Spinal cord (tissue), 10 donors: ENCODE results near the gene MACROD2. TPM values are rescaled to one million over a fixed set of nuclear protein-coding genes. Genes with fewer than 3 reads are reported as not detected.

ENCODE experiments used
- DNase-seq, 6 donors: peaks; one replicate each; pipeline versions ENCODE4 v3.0.0 to v3.0.0-alpha.2; 2013 to 2015; ENCODE audit warnings: low spot score in 6 of 6, low read depth in 4 of 6
- H3K27ac ChIP-seq: one replicate; pipeline ENCODE4 v1.5.1; 2013; ENCODE audit warnings: low read depth, low read length, control low read depth
- H3K27me3 ChIP-seq: one replicate; pipeline ENCODE4 v1.6.1; 2013; ENCODE audit warnings: low read length; ENCODE audit not compliant: control insufficient read depth, insufficient read depth
- H3K36me3 ChIP-seq: one replicate; pipeline ENCODE4 v1.6.1; 2013; ENCODE audit warnings: low read length; ENCODE audit not compliant: control insufficient read depth, insufficient read depth
- H3K4me1 ChIP-seq: one replicate; pipeline ENCODE4 v1.6.1; 2013; ENCODE audit warnings: low read length; ENCODE audit not compliant: control insufficient read depth, insufficient read depth
- H3K4me3 ChIP-seq: one replicate; pipeline ENCODE4 v1.5.1; 2013; ENCODE audit warnings: low read depth, low read length, control low read depth
- H3K9me3 ChIP-seq: one replicate; pipeline ENCODE4 v1.6.1; 2013; ENCODE audit warnings: low read length; ENCODE audit not compliant: control insufficient read depth, insufficient read depth
- WGBS: methylation state at CpG from one replicate; pipeline ENCODE4 v1.1.5; 2013; ENCODE audit warnings: missing lambda C conversion rate; ENCODE audit not compliant: insufficient coverage; 5-methylcytosine and 5-hydroxymethylcytosine counted together
- polyA plus RNA-seq, 2 donors: library from polyadenylated mRNA; unstranded; fragments of 120-200 nt; gene quantifications; one replicate each; pipeline ENCODE4 v1.2.1, GENCODE V29; 2013; ENCODE audit not compliant: insufficient read length in 2 of 2
- total RNA-seq, 2 donors: library from RNA; depleted of rRNA in 1 of 2; stranded (reverse); fragments of 120-200 nt in 1 of 2; fragments of >200 nt in 1 of 2; gene quantifications; one replicate each; pipeline versions ENCODE4 v1.2.3 to v1.2.4, GENCODE V29; 2013 to 2014
- donor health status: healthy.

Gene MACROD2
- total and polyA plus RNA-seq, 4 donors, result 16.2 to 34.0 (median 23.6) TPM

DNA sequence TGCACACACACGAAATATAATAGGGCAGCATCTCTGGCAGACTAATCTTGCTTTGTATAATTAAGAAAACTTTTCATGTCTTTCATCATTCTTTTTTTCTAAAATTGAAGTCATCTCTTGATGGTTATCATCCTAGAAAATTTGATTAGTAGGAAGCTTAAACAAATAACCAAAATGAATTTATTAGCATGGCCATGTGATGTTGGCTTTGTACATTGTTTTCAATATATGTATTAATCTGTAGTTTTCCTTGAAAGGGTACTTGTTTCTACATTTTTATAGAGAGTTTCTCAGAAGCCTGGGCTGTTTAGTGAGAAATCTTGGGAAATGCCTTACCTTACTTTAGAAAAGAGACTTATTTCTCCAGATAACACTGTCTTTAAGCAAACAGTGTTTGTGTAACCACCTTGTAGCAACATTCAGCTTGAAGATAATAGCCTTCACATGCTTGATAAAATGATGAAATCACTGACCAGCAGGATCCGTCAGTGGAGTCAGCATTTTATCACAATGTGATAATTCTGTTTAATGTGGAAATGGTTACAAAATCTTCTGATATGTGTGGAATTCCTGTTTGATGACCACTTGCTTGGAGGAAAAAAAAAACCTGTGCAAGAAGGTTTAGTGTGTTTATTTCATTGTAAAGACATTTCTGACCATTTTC, 147.8 kb downstream of the MACROD2 start:
- no peak overlapping the region for H3K4me3 ChIP-seq
- H3K27ac ChIP-seq, result no peak overlapping the region
- peak in 1 of 6 donors; percentile 4 for DNase-seq
- H3K36me3 ChIP-seq, result no peaks in the 10 kb centered on the region
- H3K4me1 ChIP-seq, result no peaks in the 10 kb centered on the region
- no peaks in the 10 kb centered on the region for H3K9me3 ChIP-seq
- 82% methylated on average over 1 of the region's 2 CpGs for WGBS
- no peaks in the 10 kb centered on the region for H3K27me3 ChIP-seq

DNA sequence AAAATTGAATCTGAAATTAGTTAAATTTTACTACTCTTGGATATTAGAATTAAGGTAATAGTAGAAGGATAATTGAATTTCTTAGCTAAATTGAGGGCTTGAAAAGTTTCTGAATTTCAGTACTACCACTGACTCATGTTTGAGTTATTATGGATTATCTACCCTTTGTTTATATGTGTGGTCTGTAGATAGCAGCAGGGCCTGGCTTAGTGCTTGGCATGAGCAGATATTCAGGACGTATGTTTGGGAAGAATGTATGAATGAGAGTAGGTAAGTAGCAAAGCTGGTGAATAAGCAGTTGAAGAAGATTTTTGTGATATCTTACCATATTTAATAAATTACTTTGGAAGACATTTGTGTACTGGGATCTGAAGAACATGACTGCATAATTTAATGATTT, 152.7 kb downstream of the MACROD2 start:
- Histone ChIP-seq H3K27me3 (no peaks in the 10 kb centered on the region), H3K4me1 (no peaks in the 10 kb centered on the region), H3K4me3 (no peak overlapping the region), H3K27ac (no peak overlapping the region), H3K36me3 (no peaks in the 10 kb centered on the region), H3K9me3 (no peaks in the 10 kb centered on the region)
- no CpG with 5 or more reads among the region's 1 CpG for WGBS
- no peak for DNase-seq

DNA sequence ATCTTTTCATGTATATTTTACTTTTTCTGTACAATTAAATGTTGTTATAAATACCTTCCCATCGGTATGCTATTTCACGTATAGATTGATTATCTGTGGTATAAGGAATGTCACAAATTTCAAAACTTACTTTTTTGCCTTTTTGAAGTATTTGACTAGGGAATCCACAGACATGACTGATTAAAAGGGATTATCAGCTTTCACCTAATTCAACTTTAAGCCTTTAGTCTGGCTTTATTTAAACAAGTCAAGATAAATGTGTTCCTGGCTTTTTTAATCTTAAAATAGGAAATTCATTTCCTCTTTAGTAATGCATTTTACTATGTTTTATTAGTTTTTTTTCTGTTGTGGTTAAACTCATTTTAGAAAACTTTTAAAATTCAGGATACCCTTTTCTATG, 160.0 kb downstream of the MACROD2 start:
- no CpG with 5 or more reads among the region's 2 CpGs for WGBS
- Histone ChIP-seq H3K4me1 (no peaks in the 10 kb centered on the region), H3K9me3 (no peaks in the 10 kb centered on the region), H3K4me3 (no peak overlapping the region), H3K27ac (no peak overlapping the region), H3K36me3 (no peaks in the 10 kb centered on the region), H3K27me3 (no peaks in the 10 kb centered on the region)
- no peak for DNase-seq

DNA sequence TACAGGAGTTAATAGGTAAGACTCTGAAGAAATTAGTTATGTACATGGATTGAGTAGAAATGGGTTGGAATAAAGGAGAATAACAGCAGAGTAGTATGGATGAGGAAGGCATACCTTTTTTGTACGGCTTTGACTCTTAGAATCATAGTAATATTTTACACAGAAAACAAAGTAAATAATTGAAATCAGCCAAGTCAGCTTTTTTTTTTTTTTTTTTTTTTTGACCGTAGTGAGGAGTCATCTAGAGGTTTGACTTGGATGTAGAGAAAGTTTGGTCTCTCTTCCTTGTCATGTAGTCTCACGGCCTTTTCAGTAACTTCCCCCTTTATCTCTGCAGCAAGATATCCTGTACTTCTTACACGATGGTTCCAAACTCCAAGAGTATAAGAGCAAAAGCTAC, 183.2 kb downstream of the MACROD2 start:
- Histone ChIP-seq H3K36me3 (no peaks in the 10 kb centered on the region), H3K4me3 (no peak overlapping the region), H3K27me3 (no peaks in the 10 kb centered on the region), H3K9me3 (peaks cover 14% of the 10 kb centered on the region), H3K4me1 (no peaks in the 10 kb centered on the region), H3K27ac (no peak overlapping the region)
- no CpG with 5 or more reads among the region's 4 CpGs for WGBS
- no peak for DNase-seq

DNA sequence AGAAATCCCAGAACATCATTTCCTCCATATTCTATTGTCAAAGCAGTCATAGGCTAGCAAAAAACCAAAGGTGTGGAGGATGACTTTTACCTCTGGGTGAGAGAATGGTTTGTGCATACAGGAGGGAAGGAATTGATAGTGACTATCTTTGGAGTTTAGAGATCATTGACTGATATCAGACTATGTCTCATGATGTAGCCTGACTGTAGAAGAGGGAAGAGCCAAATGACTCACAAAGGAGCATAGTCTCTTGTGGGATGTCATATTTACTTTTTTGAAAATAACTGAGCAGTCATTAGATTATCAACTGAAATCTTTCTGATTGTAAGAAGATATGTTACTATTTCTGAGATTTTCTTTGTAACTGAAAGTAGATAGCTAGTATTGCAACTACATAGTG, 183.6 kb downstream of the MACROD2 start:
- Histone ChIP-seq H3K4me1 (no peaks in the 10 kb centered on the region), H3K27ac (no peak overlapping the region), H3K4me3 (no peak overlapping the region), H3K9me3 (peaks cover 14% of the 10 kb centered on the region), H3K27me3 (no peaks in the 10 kb centered on the region), H3K36me3 (no peaks in the 10 kb centered on the region)
- DNase-seq, result no peak

DNA sequence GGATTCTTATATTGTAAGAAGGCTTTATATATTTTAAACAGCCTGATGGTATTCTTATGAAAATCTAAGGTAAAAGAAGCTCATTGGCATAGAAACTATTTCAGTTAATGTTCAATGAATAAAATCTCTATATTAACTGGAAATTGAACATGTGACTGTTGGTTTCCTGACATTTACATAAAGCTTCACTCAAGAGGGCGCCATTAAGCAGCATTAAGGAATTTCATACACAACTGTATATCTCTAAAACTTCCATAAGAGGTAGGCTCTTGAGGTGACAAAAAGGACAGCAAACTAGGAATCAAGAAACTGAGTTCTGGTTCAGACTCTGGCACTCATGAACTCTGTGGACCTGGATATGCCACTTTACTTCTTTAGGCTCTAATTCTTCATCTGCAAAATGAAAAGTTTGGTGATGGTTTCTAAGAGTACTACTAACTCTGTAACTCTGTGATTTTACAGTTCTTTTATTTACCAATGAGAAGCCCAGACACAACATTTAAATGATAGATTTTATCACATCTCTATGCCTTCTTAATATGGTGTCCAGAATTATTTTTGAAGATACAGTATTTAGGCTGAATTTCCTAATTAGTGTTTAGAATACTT, 194.6 kb downstream of the MACROD2 start:
- DNase-seq, result peak in 3 of 6 donors; percentile 15 to 81 (median 58)
- Histone ChIP-seq H3K4me1 (no peaks in the 10 kb centered on the region), H3K9me3 (no peaks in the 10 kb centered on the region), H3K4me3 (no peak overlapping the region), H3K36me3 (no peaks in the 10 kb centered on the region), H3K27me3 (no peaks in the 10 kb centered on the region), H3K27ac (peak overlapping the region; percentile 55)
- WGBS, result no CpG with 5 or more reads among the region's 1 CpG

DNA sequence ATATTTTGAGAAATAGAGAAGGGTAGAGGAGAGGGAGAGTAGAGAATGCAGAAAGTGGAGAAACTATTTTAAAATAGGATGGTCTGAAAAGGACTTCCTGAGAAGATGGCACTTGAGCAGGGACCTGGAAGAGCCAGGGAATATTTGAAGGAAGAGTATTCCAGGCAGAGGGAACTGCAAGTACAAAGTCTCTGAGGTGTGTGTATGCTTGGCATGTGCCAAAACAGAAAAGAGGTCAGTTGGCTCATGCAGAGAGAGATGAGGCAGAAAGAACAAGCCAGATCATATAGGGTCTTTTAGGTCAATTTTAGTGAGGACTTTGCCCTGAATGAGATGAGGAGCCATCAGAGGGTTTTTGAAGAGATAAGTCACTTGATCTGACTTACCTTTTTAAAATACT, 196.2 kb downstream of the MACROD2 start:
- Histone ChIP-seq H3K4me3 (no peak overlapping the region), H3K4me1 (no peaks in the 10 kb centered on the region), H3K27ac (no peak overlapping the region), H3K36me3 (no peaks in the 10 kb centered on the region), H3K27me3 (no peaks in the 10 kb centered on the region), H3K9me3 (no peaks in the 10 kb centered on the region)
- DNase-seq, result no peak

DNA sequence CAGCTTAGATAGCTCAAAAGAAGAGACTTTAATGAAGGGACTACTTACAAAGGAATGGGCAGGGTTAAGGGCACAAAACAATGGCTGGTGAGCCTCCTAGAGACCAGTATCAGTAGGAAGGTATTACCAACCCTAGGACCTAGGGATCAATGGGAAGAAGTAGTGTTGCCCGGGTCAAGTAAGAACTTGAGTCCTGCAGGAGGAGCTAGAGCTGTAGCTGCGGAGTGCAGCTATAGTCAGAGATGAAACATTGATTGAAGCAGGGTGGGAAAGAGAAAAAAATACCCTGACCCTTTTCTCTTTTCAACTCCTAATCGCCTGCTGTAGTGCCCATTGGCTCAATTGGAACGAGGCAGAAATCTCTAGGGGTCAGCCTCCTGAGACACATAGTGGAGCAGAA, 198.1 kb downstream of the MACROD2 start:
- H3K4me3 ChIP-seq, result no peak overlapping the region
- WGBS, result 94% methylated on average over 2 of the region's 4 CpGs
- H3K27ac ChIP-seq, result no peak overlapping the region
- no peaks in the 10 kb centered on the region for H3K4me1 ChIP-seq
- no peak for DNase-seq
- no peaks in the 10 kb centered on the region for H3K27me3 ChIP-seq
- H3K36me3 ChIP-seq, result no peaks in the 10 kb centered on the region
- H3K9me3 ChIP-seq, result no peaks in the 10 kb centered on the region

DNA sequence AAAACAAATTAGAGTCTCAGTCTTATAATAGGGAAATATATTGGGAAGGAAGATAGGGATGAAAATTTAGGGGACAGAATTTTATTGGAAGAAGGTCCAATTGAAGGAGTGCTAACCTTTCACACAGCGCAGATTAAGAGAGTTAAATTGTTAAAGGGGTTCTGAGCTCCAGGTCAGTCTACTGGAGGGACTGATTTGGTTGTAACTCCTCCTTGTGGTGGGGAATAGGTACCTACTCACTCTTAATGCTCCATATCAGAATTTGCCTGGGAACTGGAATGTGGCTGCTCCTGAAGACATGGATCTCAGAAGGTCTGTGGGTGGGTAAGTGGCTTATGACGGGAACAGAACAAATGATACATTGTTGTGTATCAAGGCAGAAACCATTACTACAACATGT, 198.6 kb downstream of the MACROD2 start:
- no peak for DNase-seq
- 80% methylated on average over 1 of the region's 2 CpGs for WGBS
- no peak overlapping the region for H3K4me3 ChIP-seq
- no peaks in the 10 kb centered on the region for H3K4me1 ChIP-seq
- H3K9me3 ChIP-seq, result no peaks in the 10 kb centered on the region
- no peaks in the 10 kb centered on the region for H3K36me3 ChIP-seq
- H3K27me3 ChIP-seq, result no peaks in the 10 kb centered on the region
- no peak overlapping the region for H3K27ac ChIP-seq

- H3K27ac ChIP-seq, result no peak overlapping the region
- no CpG with 5 or more reads among the region's 1 CpG for WGBS
- H3K27me3 ChIP-seq, result no peaks in the 10 kb centered on the region
- no peak overlapping the region for H3K4me3 ChIP-seq
- H3K9me3 ChIP-seq, result no peaks in the 10 kb centered on the region
- H3K4me1 ChIP-seq, result no peaks in the 10 kb centered on the region
- DNase-seq, result no peak
- no peaks in the 10 kb centered on the region for H3K36me3 ChIP-seq
Measured at GRCh38 chr20:14197097-14197496, 201.8 kb downstream of the MACROD2 start.
